Body of pancreas (tissue), 4 donors: ENCODE measurements around the gene LDLRAD3.

Experiments used
- POLR2A ChIP-seq, 3 donors: fragments of 450-650 bp; IDR thresholded peaks; one replicate each; pipeline ENCODE4 v1.6.1; 2016; ENCODE audit warnings: antibody characterized with exemption in 3 of 3, mild to moderate bottlenecking in 2 of 3
- TF ChIP-seq, protein P1 (sequence below), 7 experiments: fragments of 450-650 bp in 4 of 7; fragments of 200-600 bp in 3 of 7; sonication (generic) in 3 of 7; IDR thresholded peaks; one replicate each; pipeline ENCODE4 v1.5.1; 2016 to 2019; ENCODE audit warnings: antibody characterized with exemption in 7 of 7

- TF ChIP-seq, protein P1, sequence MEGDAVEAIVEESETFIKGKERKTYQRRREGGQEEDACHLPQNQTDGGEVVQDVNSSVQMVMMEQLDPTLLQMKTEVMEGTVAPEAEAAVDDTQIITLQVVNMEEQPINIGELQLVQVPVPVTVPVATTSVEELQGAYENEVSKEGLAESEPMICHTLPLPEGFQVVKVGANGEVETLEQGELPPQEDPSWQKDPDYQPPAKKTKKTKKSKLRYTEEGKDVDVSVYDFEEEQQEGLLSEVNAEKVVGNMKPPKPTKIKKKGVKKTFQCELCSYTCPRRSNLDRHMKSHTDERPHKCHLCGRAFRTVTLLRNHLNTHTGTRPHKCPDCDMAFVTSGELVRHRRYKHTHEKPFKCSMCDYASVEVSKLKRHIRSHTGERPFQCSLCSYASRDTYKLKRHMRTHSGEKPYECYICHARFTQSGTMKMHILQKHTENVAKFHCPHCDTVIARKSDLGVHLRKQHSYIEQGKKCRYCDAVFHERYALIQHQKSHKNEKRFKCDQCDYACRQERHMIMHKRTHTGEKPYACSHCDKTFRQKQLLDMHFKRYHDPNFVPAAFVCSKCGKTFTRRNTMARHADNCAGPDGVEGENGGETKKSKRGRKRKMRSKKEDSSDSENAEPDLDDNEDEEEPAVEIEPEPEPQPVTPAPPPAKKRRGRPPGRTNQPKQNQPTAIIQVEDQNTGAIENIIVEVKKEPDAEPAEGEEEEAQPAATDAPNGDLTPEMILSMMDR (IDR thresholded peaks at IDR 0.05), result no peak
- no peak for TF ChIP-seq POLR2A (IDR thresholded peaks at IDR 0.05)
Observed at GRCh38 chr11:36118084-36118483, 174.2 kb downstream of the LDLRAD3 start.
